GM12872 (cell line): ENCODE results near the gene PARD3B.

Source experiments
- CTCF ChIP-seq: IDR thresholded peaks from 3 replicates; pipeline ENCODE4 v1.5.1; 2011; ENCODE audit warnings: low read depth, mild to moderate bottlenecking, low read length, moderate library complexity; ENCODE audit not compliant: insufficient read depth

The PARD3B gene

DNA sequence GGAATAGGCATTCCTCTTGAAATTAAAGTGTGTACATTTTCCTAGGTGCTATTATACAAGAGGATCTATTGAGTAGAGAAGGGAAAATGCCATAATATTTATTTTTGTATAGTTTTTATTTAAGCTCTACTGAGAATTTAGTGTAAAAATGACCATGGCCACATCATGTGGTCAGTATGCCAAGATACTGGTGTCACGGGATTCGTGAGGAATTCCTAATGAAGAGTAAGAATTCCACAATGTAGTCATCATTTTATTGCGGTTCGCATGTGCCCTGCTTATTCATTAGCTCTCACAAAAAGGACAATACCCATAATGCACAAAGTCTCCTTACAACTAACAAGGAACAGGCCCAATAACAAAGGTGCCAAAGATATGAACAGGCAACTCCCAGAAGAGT lies 39.3 kb upstream of the PARD3B start:
- no peak for TF ChIP-seq CTCF

- TF ChIP-seq CTCF, result no peak
Observed at GRCh38 chr2:204507636-204508035, 37.6 kb upstream of the PARD3B start.

GRCh38 chr2:204510709-204511420 lies 34.4 kb upstream of the PARD3B start:
- no peak for TF ChIP-seq CTCF

- TF ChIP-seq CTCF, result no peak
Observed at GRCh38 chr2:204514439-204514838, 30.8 kb upstream of the PARD3B start.

DNA sequence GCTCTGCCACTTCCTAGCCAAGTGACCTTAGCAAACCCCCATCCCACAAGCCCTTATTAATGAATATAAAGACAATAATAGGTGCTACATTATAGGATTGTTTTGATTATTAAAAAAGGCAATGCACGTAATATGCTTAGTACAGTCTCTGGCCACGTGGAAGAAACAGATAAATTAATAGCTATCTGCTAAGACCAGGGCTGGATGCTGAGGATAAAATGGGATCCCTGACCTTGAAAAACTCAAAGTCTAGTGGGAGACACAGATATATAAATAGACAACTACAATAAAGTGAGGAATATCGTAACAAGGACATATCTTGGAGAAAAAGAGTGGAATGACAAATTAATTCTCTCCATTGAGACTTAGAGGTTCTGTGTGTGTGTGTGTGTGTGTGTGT lies 29.9 kb upstream of the PARD3B start:
- TF ChIP-seq CTCF, result no peak

- no peak for TF ChIP-seq CTCF
Observed at GRCh38 chr2:204517154-204517553, 28.1 kb upstream of the PARD3B start.

- no peak for TF ChIP-seq CTCF
Observed at GRCh38 chr2:204529795-204530463, 15.3 kb upstream of the PARD3B start.
